Right lung (tissue), 5 donors: ENCODE results near the gene TBPL1. TPM values are rescaled to one million over a fixed set of nuclear protein-coding genes. Genes with fewer than 3 reads are reported as not detected.

Experiments
- DNase-seq, 2 donors: peaks; one replicate each; pipeline ENCODE4 v3.0.0-alpha.2; 2013
- polyA plus RNA-seq, 5 donors: library from polyadenylated mRNA; unstranded; fragments of 120-200 nt; gene quantifications; one replicate each; pipeline versions ENCODE4 v1.2.1 to v1.2.3, GENCODE V29; 2013; ENCODE audit warnings: inconsistent platforms in 1 of 5, low replicate concordance in 1 of 5; ENCODE audit not compliant: insufficient read length in 5 of 5, insufficient read depth in 1 of 5

The TBPL1 gene
- polyA plus RNA-seq, 5 donors = 50.8 to 71.0 (median 56.6) TPM

- DNase-seq = peak; percentile 38 to 46
These were observed 82.2 kb downstream of the TBPL1 start for GRCh38 chr6:134034961-134035822.

DNA sequence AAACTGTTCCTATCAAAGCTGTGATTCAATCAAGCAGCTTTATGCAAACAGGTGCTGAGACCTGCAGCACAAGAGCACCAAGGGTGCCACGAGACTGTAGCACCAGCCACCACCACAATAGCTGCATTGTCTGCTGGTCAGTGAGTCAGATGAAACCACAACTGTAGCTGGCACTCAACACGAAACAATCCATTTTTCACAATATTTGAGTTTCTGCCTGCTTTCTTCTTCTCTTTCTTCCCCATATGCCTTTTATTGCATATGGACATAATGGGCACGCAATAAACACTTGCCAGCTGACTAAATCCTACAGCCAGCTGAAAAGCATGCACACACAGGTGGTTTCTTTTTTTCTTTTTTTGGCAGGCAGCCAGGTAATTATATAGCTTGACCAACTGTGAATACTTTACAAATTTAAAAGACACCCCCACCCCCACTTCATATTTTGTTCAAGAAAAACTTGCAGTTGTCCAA is 82.8 kb downstream of the TBPL1 start:
- DNase-seq = no peak

DNA sequence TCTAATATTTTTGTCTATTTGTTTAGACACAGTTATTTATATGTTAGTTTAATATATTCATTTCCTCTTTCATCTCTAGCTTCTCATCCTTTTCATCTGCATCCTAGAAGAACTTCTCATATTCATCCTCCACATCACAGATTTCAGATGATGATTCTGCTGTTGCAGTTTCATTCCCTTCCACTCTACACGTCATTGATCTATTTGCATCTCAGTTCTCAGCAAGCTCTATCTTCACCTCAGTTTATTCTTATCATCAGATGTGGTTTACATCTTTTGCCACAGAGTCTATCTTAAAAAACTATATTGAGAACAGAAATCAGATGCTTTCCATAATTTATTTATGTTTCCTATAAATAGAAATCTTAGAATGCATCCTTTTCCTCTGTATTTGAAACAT is 86.1 kb downstream of the TBPL1 start:
- no peak for DNase-seq

Other genes with a start within 250 kb of the TBPL1 start
- 100 to 1,000 TPM; 122 to 206 (median 174) TPM for gene TCF21, start 64.1 kb upstream of the TBPL1 start, polyA plus RNA-seq
- 1 to 10 TPM; 1.8 to 5.6 (median 3.9) TPM for gene SLC2A12, start 99.4 kb downstream of the TBPL1 start, polyA plus RNA-seq